Mammary epithelial cell (primary cell): Measurements from ENCODE around the gene IPO4.

ENCODE experiments used
- EZH2 ChIP-seq: IDR thresholded peaks from 2 replicates; pipeline ENCODE4 v1.6.1; 2012; ENCODE audit warnings: low read length, inconsistent platforms, borderline replicate concordance
- TF ChIP-seq, protein P1 (sequence below), 2 donors: IDR thresholded peaks in 1 of 2; conservative IDR thresholded peaks in 1 of 2; 2 replicates each; pipeline ENCODE4 v1.5.1; 2011 to 2012; ENCODE audit warnings: inconsistent platforms in 2 of 2, low read length in 2 of 2, mild to moderate bottlenecking in 2 of 2, control low read depth in 1 of 2, low read depth in 1 of 2; ENCODE audit not compliant: insufficient read depth in 1 of 2; ENCODE audit errors: extremely low read depth in 1 of 2

DNA sequence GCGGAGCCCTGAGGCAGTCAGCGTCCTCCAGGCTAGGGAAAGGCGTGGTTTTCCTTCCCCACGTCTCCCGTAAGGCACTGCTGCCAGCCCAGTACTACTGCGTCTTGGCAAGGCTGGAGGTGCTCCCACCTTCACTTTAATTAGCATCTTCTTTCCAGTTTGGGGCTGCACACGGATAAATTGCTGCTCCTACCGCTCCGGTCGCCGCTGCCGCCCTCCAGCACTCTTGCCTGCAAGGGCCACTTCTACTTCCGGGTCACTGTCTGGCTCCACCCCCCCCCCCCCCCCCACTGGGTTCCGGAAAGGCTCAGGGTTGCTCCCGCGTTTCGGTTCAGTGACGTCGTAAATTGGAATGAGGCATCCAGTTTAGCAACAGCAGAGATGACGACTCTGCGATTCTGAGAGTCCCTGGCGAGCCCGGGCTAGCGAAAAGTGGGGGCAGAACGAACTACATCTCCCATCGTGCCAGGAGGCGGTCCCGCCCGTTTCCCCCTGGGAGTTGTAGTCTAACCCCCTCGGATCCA is 43.6 kb upstream of the IPO4 start, which contains the start of gene NEDD8:
- TF ChIP-seq, protein P1, sequence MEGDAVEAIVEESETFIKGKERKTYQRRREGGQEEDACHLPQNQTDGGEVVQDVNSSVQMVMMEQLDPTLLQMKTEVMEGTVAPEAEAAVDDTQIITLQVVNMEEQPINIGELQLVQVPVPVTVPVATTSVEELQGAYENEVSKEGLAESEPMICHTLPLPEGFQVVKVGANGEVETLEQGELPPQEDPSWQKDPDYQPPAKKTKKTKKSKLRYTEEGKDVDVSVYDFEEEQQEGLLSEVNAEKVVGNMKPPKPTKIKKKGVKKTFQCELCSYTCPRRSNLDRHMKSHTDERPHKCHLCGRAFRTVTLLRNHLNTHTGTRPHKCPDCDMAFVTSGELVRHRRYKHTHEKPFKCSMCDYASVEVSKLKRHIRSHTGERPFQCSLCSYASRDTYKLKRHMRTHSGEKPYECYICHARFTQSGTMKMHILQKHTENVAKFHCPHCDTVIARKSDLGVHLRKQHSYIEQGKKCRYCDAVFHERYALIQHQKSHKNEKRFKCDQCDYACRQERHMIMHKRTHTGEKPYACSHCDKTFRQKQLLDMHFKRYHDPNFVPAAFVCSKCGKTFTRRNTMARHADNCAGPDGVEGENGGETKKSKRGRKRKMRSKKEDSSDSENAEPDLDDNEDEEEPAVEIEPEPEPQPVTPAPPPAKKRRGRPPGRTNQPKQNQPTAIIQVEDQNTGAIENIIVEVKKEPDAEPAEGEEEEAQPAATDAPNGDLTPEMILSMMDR (conservative IDR thresholded peaks at IDR 0.05 in 1 of 2, IDR thresholded peaks at IDR 0.05 in 1 of 2; ENCODE audit: extremely low read depth in 1 of 2, insufficient read depth in 1 of 2, low read depth in 1 of 2, low read length in 2 of 2): no peak
- TF ChIP-seq EZH2: no peak
